HG03135 (cell line): ENCODE measurements around the gene FARP1.

Experiments used
- ATAC-seq: cut with Tn5 transposase; IDR thresholded peaks from one replicate; pipeline ENCODE4 v1.9.1; 2021; ENCODE audit warnings: mild to moderate bottlenecking, moderate library complexity; ENCODE audit not compliant: unreplicated experiment

The FARP1 gene

DNA sequence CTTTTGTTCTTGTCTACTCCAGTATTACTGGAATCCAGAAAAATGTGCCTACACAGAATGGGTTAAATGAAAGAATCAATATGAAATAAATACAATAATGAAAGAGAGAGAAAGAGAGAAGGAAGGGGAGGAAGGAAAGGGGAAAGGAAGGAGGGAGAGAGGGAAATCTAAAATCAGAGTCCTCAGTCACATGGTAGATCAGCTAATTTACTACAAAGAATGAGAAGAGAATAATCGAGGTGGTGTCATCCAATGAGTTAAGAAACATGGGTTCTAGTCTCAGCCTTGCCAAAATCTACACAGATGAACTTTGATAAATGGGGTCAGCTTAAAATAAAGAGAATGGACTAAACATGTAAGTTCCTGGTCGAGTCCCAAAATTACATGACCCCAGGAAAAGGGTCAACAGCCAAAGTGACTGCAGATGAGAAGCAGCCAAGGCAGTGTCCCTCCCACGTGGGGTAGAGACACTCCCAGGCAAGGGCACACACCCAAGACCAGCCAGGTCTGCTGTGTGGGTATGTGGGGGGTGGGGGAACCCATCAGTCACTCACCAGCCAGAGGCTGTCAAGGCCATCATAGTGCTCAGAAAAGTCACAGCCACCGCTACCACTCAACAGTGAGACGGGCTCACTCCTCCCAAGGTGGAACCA, 330.4 kb downstream of the FARP1 start:
- no peak for ATAC-seq

DNA sequence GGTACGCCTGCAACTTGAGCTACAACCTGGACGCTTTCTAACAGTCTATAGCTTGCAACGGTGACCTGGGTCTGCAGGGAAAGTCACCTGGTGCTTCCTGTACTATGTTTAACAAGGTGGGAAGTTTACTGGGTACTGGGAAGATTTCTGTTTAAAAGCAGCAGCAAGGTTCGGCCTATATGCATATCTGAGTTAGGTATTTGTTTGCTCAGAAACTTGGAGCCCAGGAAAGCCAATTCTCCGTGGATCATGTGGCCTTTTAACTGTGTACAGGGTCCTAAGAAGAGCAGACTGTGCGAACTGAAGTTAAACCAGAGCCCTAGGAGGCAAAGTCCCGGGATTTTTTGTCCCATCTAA, 330.9 kb downstream of the FARP1 start:
- no peak for ATAC-seq

DNA sequence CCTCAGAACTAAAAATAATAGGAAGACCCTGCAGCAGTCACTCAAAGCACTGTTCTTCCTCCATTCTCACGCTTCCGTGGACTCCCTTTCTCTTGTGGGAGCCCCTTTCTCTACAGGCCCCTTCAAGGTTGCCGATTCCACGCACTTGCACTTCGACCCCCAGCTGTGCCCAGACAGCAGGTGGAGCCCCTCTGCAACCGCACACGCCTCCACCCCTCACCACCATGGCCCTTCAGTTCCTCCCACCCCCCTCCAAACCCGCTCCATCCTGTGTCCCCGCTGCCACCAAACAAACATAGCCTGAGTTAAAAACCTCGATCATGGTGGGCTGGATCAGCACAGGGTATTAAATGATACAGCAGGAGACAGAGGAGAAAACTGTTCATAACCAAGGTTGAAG, 331.4 kb downstream of the FARP1 start:
- no peak for ATAC-seq

DNA sequence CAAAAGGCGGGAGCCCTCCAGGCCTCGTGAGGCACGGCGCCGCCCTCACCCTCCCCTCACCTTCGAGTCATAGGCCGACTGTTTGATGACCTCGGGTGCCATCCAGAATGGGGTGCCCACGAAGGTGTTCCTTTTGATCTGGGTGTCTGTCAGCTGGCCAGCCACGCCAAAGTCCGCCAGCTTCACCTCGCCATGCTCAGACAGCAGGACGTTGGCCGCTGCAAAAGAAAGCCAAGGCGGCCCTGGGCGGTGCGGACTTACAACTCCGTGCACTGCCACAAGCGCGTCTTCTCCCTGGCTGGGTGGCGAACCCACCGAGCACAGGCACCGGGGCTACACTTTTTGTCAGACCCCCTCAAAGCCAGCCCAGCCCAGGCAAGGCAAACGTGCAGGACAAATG, 331.9 kb downstream of the FARP1 start:
- ATAC-seq: no peak

DNA sequence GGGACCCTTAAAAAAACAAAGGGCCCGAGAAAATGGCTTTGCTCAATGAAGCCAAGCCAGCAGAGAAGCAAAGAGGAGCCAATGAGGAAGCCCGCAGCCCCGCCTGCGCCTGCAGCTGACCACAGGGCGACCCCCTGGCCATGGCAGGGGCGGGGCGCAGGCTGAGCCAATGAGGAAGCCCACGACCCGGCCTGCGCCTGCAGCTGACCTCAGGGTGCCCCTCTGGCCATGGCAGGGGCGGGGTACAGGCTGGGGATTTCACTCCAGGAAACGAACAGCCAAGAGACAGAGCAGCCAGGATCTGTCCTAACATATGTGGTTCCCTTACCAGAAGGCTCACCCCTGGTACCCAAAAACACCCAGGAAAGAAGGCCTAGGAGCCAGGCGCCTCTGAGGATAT, 332.6 kb downstream of the FARP1 start:
- no peak for ATAC-seq

DNA sequence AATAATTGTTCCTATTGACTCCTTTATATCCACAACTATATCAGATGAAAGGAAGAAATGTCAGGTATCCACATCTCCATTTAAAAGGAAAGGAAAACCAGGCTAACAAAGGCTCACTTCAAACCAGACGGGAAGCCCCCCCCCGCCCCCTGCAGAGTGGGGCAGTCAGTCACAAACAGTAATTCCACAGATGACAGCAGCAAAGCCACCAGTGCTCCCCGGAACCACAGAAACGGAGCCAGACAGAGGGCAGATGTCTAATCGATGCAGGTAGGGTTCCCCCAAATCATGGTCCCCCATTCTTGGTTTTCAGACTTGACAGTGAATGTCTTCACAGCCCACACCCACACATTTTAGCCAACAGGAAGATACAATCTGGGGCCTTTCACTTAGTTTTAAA, 333.2 kb downstream of the FARP1 start:
- ATAC-seq: peak; percentile 39

DNA sequence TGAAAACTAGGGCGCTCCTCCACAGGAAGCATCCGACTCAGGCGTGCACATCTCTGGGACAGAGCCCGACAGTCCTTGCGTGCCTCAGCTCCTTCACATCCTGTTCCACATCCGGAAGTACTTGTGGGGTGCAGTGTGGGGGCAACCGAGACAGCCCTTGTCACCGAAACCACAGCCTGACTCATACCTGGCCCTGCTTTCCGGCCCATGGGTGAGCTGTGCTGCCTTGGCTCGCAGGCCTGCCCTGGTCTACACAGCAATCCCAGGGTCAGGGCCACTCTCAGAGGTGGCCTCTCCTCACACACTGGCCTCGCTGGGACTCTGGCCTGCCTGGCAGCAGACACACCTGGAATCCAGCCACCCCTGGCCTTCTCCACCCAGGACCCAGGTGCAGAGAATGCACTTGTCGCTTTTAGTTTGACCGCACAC, 333.7 kb downstream of the FARP1 start:
- ATAC-seq: peak; percentile 96

DNA sequence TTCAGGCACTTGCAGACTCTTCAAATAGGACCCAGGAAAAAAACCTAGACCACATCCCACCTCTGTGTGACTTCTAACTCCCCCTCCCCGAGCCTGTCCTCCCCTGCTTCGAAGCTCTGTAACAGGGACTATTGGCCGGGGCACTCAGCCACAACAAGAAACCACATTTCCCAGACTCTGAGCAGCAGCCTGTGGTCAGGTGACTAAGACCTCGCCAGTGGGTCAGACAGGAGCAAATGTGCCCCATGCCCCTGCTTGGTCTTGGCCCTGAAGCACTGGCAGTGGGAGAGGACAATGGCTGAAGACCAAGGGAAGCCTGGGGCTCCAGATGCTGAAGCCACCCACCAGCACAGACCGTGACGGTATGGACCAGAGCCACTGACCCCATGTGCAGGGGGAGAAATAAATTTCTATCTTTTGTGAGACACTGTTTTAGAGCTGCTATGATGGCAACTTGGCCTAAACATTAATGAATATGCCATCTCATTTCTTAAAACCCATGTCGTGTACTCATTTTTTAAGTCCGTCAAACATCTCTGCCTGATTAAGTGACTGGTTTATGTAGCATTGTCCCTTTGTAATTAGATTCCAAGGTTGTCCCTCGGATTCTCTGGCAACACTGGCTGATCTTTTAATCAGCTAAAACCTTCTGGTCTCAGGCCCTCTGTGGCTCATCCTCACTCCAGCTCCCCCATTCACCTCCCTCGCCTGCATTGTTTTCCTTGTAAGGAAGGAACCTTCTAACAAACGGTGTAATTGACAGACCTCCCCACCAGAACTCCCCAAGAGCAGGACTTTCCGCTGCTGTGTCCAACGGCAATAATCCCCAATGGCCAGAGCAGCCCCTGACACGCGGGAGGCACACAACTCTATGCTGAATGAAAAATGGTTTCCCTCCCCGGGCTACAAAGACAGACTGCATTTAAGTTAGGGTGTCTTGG, 335.6 kb downstream of the FARP1 start:
- peak; percentile 28 for ATAC-seq

DNA sequence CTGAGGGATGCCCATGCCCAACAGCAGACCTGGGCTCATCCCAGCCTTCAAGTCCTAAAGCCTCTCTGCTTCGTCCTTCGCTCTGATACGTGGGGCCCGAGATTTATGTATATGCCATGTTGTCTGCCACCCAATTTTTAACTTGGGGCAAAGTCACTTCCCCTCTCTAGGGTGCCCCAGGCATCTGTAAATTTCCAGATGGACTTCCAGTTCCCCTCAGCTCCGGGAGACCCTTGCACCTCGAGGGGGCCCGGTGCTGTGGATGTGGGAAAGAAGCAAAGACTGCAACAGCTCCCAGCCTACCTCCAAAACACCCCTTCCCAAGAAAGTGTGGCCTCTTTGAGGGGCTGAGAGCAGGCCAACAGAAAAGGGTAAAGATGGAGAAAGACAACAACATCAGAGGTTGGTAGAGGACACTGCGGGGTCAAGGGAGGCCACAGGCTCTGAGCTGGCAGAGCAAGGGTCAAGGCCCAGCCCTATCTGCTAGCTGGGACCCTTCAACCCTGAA, 336.7 kb downstream of the FARP1 start:
- ATAC-seq: no peak

DNA sequence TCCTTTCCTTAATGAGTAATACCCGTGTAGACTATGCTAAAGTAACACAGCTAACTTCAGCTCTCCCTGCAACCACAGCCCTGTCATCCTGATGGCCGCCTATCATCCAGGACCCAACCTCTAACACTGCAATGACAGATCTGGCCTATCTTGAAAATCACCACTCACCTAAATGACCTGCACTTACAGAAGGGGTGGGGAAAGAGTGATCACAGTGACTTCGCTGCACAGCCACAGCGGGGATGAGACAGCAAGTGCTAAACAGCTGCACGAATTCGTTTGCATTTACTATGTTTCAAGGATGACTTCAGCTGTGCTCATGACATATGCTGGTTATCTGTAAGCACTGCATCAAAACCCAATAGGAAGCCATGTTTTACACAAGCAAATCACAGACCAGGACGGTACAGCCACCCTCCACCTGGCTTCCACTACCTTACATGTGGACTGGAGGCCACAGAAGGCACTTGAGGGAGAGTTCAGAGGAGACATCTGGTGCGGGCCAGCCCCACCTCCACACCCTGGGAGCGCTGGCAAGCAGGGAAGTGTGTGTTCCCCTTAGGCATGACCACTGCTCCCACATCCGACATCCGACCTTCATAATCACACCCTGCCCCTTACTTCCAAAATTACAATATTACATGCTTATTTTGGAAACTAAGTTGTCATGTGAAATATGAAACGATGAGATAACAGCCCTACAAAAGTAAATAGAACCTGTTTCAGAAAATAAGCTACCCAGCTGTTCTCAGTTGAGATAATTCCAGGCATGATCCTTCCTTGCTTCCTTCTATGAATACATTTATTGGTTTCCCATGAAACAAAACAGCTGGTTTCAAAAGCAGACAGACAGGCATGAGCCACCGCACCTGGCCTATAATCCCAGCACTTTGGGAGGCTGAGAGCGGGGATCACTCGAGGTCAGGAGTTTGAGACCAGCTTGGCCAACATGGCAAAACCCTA, 338.3 kb downstream of the FARP1 start:
- no peak for ATAC-seq

DNA sequence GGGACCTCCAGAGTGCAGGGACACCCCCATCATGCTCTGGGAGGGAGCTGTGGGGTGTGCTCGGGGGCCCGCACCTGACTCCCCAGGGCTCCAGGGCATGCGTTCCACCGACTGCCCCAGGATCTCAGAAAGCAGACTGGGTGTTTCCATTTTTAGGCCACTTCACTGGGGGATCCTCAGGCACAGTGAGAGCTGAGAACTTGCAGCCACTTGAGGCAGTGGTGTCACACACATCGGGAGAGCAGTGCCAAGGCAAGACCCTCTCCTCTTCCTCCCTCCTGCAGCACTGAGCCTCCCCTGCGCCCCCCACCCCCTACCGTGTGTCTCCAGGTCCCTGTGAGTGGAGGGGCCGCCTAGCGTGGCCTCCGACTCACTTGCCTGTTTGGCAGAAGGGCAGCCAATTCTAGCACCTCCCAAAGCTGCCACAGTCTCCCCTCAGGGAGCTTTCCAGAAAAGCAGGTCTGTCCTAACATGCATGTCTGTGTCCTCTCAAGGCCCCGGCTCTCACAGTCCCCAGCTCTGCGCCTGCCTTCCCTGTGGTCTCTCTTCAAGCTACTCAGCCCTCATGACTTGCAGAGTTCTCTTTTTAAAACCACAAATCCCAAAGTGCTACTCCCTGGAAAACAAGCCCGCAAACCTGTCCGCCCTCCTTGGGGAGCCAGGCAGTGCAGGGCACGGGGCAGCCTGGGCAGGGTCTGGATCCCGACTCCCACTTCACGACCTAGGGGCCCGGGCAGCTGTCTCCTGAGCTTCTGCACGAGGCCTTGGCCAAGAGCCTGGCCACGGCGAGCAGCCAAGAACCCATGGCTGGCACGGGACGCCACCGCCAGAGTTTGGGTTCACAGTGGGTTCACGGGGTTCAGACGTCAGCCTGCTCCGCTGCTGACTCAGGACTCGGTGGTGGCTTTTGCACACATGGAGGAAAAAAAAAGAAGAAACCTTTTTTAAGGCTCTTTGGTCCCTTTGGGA, 339.9 kb downstream of the FARP1 start:
- no peak for ATAC-seq

DNA sequence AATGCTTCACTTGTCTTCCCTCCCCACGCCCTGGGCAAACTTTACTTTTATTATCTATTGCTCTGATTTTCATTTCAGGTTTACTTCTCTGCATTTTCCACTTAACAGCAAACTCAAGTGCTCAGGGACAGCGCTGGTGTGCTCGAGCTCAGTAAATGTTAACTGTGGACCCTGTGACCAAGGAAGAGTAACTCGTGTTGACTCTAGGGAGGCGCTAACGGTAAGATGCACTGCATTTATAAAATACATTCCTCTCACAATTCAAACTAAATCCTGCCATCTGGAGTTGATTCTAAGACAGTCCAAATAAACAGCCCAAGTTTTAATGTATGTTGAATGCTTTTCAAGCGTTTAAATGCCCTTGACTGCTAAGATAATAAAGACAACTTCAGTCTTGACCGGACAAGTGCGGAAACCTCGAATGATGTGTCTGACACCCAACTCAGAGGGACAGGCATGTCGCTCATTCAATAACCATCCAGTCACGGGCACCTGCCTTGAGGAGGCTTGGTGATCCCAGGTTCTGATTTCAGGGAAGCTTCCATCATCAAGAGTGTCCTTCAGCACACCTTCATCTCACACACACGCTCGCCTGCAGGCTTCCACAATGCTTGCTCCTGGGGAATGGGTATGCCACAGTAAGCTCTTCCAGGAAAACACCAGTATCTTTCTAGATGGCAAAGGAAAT, 340.9 kb downstream of the FARP1 start:
- ATAC-seq: no peak

DNA sequence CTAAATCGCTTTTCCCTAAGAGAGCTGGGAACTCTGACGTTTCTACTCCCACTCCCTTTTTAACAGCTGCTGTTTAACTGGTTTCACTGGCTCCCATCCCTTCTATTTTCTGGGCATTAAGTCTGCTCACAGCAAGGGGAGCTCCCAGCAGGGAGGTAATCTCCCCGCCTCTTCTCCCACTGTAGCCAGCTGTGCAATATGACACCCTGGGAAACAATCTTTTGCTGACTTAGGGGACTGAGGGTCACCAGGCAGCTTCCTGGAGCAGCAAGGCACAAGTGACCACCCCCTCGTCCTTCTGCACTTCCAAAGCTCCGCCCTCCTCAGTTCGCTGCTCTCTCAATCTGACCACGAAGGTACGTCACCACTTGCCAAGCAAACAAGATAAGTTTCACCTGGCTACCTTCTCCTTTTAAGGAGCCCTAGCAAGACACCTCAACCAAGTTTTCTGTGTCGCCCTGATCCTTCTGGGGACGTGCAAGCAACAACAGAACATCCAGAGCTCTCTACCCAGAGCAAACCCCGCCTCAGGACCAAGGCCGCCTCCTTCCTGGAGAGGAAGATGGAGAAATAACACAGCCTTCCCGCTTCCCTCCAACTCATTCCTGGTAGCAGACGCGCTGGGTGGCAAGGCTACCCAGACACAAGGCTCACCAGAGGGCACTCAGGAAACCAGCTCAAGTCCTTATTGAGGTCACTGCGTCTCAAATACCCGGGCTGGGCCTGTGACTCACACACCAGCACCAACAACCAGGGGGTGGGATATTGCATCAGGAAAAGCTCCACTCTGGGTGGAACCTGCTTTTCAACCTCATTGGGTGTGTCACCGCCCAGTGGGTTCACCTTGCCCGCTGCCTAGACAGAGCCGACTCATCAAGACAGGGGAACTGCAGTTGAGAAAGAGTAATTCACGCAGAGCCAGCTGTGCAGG, 341.7 kb downstream of the FARP1 start:
- no peak for ATAC-seq

DNA sequence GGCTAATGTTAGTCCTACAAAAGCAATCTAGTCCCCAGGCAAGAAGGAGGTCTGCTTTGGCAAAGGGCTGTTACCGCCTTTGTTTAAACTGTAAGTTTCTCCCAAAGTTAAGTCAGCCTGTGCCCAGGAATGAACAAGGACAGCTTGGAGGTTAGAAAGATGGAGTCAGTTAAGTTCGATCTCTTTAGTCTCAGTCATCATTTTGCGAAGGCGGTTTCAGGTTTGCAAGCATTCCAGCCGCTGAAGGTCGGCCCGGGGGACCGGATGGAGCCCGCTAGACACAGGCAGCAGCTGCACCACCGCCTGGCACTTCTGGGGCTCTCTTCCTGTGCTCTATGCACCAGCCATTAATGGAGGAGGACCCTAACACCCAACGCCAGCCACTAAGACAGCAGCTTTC, 342.7 kb downstream of the FARP1 start:
- no peak for ATAC-seq

DNA sequence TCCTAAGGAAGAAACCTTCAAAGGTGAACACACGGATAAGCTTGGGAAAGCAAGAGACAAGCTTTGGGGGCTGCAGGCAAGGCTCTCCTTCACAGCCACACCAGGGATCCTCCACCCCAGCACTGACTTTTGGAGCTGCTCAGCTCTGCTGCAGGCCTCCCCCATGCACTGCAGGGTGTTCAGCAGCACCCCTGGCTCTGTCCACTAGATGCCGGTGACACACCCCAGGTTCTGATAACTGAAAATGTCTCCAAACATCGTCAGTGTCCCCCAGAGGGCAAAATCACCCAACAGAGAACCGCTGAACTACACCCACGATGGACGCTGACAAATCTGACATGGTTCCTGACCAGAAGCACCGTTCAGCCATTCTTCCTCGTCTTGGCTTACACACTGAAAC, 343.5 kb downstream of the FARP1 start:
- no peak for ATAC-seq

DNA sequence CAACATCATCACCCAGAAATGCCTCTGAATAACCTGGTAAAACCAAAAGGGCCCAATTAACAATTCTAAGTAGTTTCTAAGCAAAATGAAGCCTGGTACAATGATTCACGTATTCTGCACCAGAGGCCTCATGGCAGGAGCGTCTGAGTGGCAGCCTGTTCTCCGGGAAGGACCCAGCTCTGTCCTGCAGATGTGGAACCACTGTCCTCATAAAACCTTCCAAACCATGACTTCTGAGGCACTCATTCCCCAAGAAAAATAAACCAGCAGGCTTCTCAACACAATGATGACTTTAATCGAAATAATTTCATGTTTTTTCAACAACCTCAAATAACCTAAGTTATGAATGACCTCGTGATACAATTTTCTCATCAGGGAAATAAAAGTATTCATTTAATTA, 344.1 kb downstream of the FARP1 start:
- no peak for ATAC-seq

DNA sequence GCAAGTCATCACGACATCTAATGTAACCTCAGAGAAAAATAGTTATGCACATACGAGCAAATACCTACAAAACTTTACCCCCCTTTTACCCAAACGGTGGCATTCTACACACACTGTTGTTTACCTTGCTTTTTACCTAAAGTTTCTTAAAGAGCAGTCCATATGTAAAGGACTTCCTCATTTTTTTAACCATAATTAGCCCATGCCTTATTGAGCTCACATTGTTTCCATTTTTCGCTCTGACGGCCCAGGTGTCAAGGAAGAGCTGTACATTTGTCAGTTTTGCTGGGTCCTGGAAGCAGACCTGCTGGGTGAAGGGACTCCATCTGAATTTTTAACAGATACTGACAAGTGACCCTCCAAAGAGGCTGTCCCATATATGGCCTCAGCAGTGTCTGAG, 344.6 kb downstream of the FARP1 start:
- no peak for ATAC-seq

DNA sequence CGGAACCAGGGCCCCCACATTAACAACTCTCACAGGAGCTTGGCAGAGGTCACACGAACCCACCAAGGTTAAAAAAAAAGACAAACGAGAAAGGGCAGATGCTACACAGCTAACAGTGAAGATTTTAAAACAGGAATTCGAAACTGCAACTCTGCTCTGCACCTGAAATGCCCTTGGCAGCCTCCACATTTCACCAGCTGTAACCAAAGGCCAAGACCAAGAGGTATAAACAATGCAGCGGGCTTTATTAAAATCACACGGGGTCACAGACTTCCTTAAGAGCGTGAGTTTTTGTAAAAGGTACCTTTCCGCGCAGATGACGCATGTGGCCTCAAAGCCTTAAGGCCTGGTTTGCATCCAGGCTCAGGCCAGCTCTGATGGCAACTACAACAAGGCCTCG, 345.8 kb downstream of the FARP1 start:
- ATAC-seq: peak; percentile 56
